ENCODE data around the gene OPN4.

DNA sequence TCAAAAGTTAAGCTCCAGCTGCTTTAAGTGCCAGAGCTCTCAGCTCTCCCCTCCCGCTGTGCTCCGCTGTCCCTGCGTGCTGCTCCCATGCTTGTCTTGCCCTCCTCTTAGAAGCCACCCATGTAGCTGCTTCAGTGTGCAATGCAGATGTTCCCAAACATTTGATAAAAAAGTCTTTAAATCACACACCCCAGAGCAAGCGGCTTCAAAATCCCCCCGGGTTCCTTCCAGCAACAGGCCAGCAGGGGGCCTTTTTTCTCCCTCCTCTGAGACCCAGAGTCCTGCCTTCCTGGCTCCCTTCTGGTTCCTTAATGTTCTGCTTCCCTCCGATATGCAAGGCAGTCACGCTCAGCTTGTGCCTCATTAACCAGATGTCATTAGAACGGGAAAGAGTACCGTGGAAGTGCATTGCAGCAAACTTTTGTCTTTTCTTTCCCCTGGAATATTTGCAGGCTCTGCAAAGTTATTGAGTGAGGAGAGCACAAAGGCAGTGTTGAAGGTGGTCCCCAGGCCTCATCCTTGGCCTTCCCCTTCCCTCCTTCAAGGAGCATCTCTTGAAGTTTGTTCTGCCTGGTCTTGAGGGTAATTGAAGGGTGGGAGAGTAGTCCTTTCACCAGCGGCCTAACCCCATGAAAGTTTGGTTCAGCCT is 39.5 kb downstream of the OPN4 start:
- no peak for TF ChIP-seq POLR2A (IDR thresholded peaks at IDR 0.05)
- no peak for TF ChIP-seq CTCF (IDR thresholded peaks at IDR 0.05)

Measured in lower leg skin (tissue), 3 donors.